Endothelial cell of umbilical vein (primary cell): ENCODE measurements around the gene TBC1D5. TPM values are rescaled to one million over a fixed set of nuclear protein-coding genes. Genes with fewer than 3 reads are reported as not detected.

Experiments used
- BruUV-seq: library from RNA; stranded (reverse); fragments of 400-500 nt; replicated peaks from 2 replicates; lab custom pipeline; 2021; lab: Mats Ljungman, UMichigan
- CTCF ChIA-PET: fragments of 300-600, 350-600 bp; sonication (Branson Sonifier 250); formaldehyde crosslinking; loops from one replicate; lab custom pipeline; 2021; ENCODE audit warnings: antibody characterized with exemption, inconsistent platforms; lab: Charles Lee
- POLR2A ChIA-PET: fragments of 300-600, 350-600 bp; sonication (Branson Sonifier 250); formaldehyde crosslinking; loops from one replicate; lab custom pipeline; 2021; ENCODE audit warnings: antibody characterized with exemption, inconsistent platforms; lab: Charles Lee
- DNase-seq: peaks from one replicate; pipeline ENCODE4 v3.0.0-alpha.2; 2011; ENCODE audit warnings: low read depth, low spot score
- FAIRE-seq: peaks from 2 replicates; lab custom pipeline; 2011; peaks lifted over from hg19 to GRCh38; lab: Jason Lieb, UNC
- H2AFZ ChIP-seq: 2 replicates; pipeline ENCODE4 v1.6.0; 2012; ENCODE audit warnings: low read depth, low read length, control low read depth, inconsistent platforms
- H3K27ac ChIP-seq: 2 replicates; pipeline ENCODE4 v1.5.1; 2011; ENCODE audit warnings: low read depth, mild to moderate bottlenecking, control low read depth, low read length, moderate library complexity; ENCODE audit not compliant: insufficient read depth
- H3K27me3 ChIP-seq, 2 experiments: 2 replicates each; pipeline versions ENCODE4 v1.6.0 to v1.6.1; 2011; ENCODE audit warnings: low read length in 2 of 2, mixed read lengths in 1 of 2; ENCODE audit not compliant: control insufficient read depth in 2 of 2, insufficient read depth in 2 of 2
- H3K36me3 ChIP-seq, 2 experiments: 2 replicates in 1 of 2; 3 replicates in 1 of 2; pipeline ENCODE4 v1.5.1; 2011; ENCODE audit warnings: low read length in 2 of 2, mild to moderate bottlenecking in 1 of 2, moderate library complexity in 1 of 2; ENCODE audit not compliant: control insufficient read depth in 2 of 2, insufficient read depth in 2 of 2; ENCODE audit errors: extremely low read depth in 1 of 2
- H3K4me1 ChIP-seq: 3 replicates; pipeline ENCODE4 v1.5.1; 2011; ENCODE audit warnings: mild to moderate bottlenecking, low read length; ENCODE audit not compliant: control insufficient read depth, insufficient read depth; ENCODE audit errors: extremely low read depth
- H3K4me2 ChIP-seq: 2 replicates; pipeline ENCODE4 v1.6.1; 2011; ENCODE audit warnings: low read length, control low read depth, mixed read lengths; ENCODE audit not compliant: insufficient read depth
- H3K4me3 ChIP-seq, 3 experiments: fragments of 200-600 bp in 1 of 3; sonication (generic), shearing (Covaris generic) in 1 of 3; replicated peaks in 1 of 3; 2 replicates each; pipeline ENCODE4 v1.5.1; 2011 to 2016; ENCODE audit warnings: control low read depth in 3 of 3, low read length in 3 of 3, mild to moderate bottlenecking in 2 of 3, inconsistent platforms in 1 of 3, low read depth in 1 of 3, moderate library complexity in 1 of 3; ENCODE audit not compliant: insufficient read depth in 1 of 3
- H3K79me2 ChIP-seq: 2 replicates; pipeline ENCODE4 v1.6.0; 2012; ENCODE audit warnings: low read length, inconsistent platforms; ENCODE audit not compliant: control insufficient read depth, insufficient read depth
- H3K9ac ChIP-seq: replicated peaks from 2 replicates; pipeline ENCODE3; 2011; ENCODE audit warnings: low read length, control low read depth; ENCODE audit not compliant: insufficient read depth; ENCODE audit errors: extremely low read depth
- H3K9me1 ChIP-seq: replicated peaks from 3 replicates; pipeline ENCODE4 v1.6.0; 2011; ENCODE audit warnings: mild to moderate bottlenecking, low read length; ENCODE audit not compliant: control insufficient read depth, insufficient read depth; ENCODE audit errors: extremely low read depth
- H3K9me3 ChIP-seq: replicated peaks from 2 replicates; pipeline ENCODE4 v1.5.1; 2012; ENCODE audit warnings: low read length, inconsistent platforms; ENCODE audit not compliant: control insufficient read depth, insufficient read depth
- H4K20me1 ChIP-seq: replicated peaks from 2 replicates; pipeline ENCODE3; 2011; ENCODE audit warnings: mild to moderate bottlenecking, low read length; ENCODE audit not compliant: control insufficient read depth, insufficient read depth; ENCODE audit errors: extremely low read depth
- EZH2 ChIP-seq: IDR thresholded peaks from 2 replicates; pipeline ENCODE4 v1.6.1; 2012; ENCODE audit warnings: borderline replicate concordance, low read depth, mild to moderate bottlenecking, moderate library complexity, low read length, inconsistent platforms; ENCODE audit not compliant: severe bottlenecking
- FOS ChIP-seq: IDR thresholded peaks from 2 replicates; pipeline ENCODE4 v1.6.1; 2011; ENCODE audit warnings: mild to moderate bottlenecking, low read length, moderate library complexity, borderline replicate concordance; ENCODE audit not compliant: insufficient read depth
- GATA2 ChIP-seq: IDR thresholded peaks from 2 replicates; pipeline ENCODE4 v1.7.0; 2011; ENCODE audit warnings: low read depth, mild to moderate bottlenecking, moderate library complexity, mixed read lengths, low read length; ENCODE audit not compliant: insufficient read length, insufficient read depth
- JUN ChIP-seq: IDR thresholded peaks from 2 replicates; pipeline ENCODE4 v1.6.1; 2011; ENCODE audit warnings: borderline replicate concordance, low read depth; ENCODE audit not compliant: insufficient read length, insufficient read depth
- MYC ChIP-seq: IDR thresholded peaks from one replicate; pipeline ENCODE4 v1.6.1; 2011; ENCODE audit warnings: mild to moderate bottlenecking, low read depth, low read length
- POLR2A ChIP-seq: IDR thresholded peaks from 2 replicates; pipeline ENCODE4 v1.6.1; 2012; ENCODE audit warnings: low read depth, mild to moderate bottlenecking, control low read depth, low read length
- POLR2AphosphoS5 ChIP-seq: IDR thresholded peaks from 2 replicates; pipeline ENCODE4 v1.6.1; 2012; ENCODE audit warnings: low read depth, mild to moderate bottlenecking, control low read depth, low read length, moderate library complexity; ENCODE audit not compliant: insufficient read depth
- dilution Hi-C: fragments of 300-500 bp; cut with MboI; formaldehyde crosslinking; loops from one replicate; pipeline ENCODE4 v1.15.0; 2019; ENCODE audit warnings: low sequenced_read_pairs; ENCODE audit not compliant: extremely low pct_ligation_motif_present
- intact Hi-C: fragments of 100-400 bp; cut with micrococcal nuclease; formaldehyde crosslinking; loops from one replicate; pipeline ENCODE4 v1.10.0; 2022
- polyA plus RNA-seq, 4 experiments: library from polyadenylated mRNA; depleted of rRNA in 3 of 4; stranded (reverse) in 3 of 4; unstranded in 1 of 4; fragments of >200 nt; gene quantifications; 2 replicates each; pipeline versions ENCODE4 v1.2.1 to v1.2.3, GENCODE V29; 2011 to 2012; ENCODE audit warnings: missing spikeins in 1 of 4
- total RNA-seq: library from RNA; stranded (reverse); gene quantifications from 2 replicates; pipeline ENCODE4 v1.2.3, GENCODE V29; 2021
- TF ChIP-seq, protein P1 (sequence below), 2 donors: IDR thresholded peaks; 1 replicate in 1 of 2; 2 replicates in 1 of 2; pipeline ENCODE4 v1.5.1; 2011; ENCODE audit warnings: low read length in 2 of 2, mild to moderate bottlenecking in 2 of 2, moderate library complexity in 2 of 2, control low read depth in 1 of 2, inconsistent platforms in 1 of 2, low read depth in 1 of 2; ENCODE audit not compliant: insufficient read depth in 1 of 2; ENCODE audit errors: extremely low read depth in 1 of 2
- TF ChIP-seq, protein P2 (sequence below): IDR thresholded peaks from 2 replicates; pipeline ENCODE4 v1.6.1; 2011; ENCODE audit not compliant: insufficient read depth, insufficient read length

Gene TBC1D5
- total and polyA plus RNA-seq, 2 donors (not counting 3 experiments of a cell fraction or from before 2014, with no cell fraction given) = 17.5 to 44.7 TPM

DNA sequence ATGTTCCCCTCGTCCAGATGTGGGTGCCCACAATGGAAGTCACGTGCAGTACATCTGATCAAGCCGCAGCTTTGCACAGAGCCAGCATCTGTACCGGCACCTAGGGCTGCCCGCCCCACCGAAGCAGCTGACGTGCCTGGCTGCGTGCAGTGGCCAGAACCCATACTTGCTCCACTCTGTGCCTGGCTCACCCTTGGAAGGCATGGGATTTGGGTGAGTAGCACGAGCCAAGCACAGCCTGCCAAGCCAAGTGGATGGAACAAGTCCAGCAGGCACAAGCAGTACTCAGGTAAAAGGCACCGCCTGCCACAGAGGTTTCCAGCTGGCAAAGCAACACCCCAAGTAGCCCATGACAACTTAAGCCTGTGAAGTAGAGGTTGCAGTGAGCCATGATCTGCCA is 261.3 kb downstream of the TBC1D5 start:
- H4K20me1 ChIP-seq = no peaks in the 10 kb centered on the region
- H3K79me2 ChIP-seq = no peaks in the 10 kb centered on the region
- no peaks in the 10 kb centered on the region for H3K4me1 ChIP-seq
- ChIA-PET CTCF (interaction anchor here (1.3 to 3.6 kb wide), 2 partner anchors 64 to 361 kb away, joined by 3 to 17 read pairs; no protein-coding TSS in a partner anchor), POLR2A (interaction anchor here (0.6 kb wide), 1 partner anchor 33 kb away, joined by 3 read pairs; no protein-coding TSS in a partner anchor)
- H3K4me3 ChIP-seq = no peak overlapping the region
- no peaks in the 10 kb centered on the region for H3K9me1 ChIP-seq
- no peak overlapping the region for H2AFZ ChIP-seq
- dilution Hi-C loops (no loop called here), intact Hi-C loops (no loop called here)
- TF ChIP-seq FOS (no peak), GATA2 (no peak), JUN (no peak), EZH2 (no peak), MYC (no peak), POLR2A (no peak), POLR2AphosphoS5 (no peak)
- TF ChIP-seq, protein P1, sequence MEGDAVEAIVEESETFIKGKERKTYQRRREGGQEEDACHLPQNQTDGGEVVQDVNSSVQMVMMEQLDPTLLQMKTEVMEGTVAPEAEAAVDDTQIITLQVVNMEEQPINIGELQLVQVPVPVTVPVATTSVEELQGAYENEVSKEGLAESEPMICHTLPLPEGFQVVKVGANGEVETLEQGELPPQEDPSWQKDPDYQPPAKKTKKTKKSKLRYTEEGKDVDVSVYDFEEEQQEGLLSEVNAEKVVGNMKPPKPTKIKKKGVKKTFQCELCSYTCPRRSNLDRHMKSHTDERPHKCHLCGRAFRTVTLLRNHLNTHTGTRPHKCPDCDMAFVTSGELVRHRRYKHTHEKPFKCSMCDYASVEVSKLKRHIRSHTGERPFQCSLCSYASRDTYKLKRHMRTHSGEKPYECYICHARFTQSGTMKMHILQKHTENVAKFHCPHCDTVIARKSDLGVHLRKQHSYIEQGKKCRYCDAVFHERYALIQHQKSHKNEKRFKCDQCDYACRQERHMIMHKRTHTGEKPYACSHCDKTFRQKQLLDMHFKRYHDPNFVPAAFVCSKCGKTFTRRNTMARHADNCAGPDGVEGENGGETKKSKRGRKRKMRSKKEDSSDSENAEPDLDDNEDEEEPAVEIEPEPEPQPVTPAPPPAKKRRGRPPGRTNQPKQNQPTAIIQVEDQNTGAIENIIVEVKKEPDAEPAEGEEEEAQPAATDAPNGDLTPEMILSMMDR (IDR thresholded peaks at IDR 0.05; ENCODE audit: extremely low read depth in 1 of 2, insufficient read depth in 1 of 2, low read depth in 1 of 2, low read length in 2 of 2) = no peak
- TF ChIP-seq, protein P2, sequence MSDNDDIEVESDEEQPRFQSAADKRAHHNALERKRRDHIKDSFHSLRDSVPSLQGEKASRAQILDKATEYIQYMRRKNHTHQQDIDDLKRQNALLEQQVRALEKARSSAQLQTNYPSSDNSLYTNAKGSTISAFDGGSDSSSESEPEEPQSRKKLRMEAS = no peak
- no peaks in the 10 kb centered on the region for H3K36me3 ChIP-seq
- H3K27me3 ChIP-seq = no peaks in the 10 kb centered on the region
- DNase-seq (no peak), FAIRE-seq (no peak)
- H3K4me2 ChIP-seq = no peak overlapping the region
- H3K9me3 ChIP-seq = no peaks in the 10 kb centered on the region
- H3K9ac ChIP-seq = no peak overlapping the region
- no TSS peak for BruUV-seq
- no peak overlapping the region for H3K27ac ChIP-seq
